Liver (tissue), 9 donors: ENCODE measurements around the gene HRH4. TPM values are rescaled to one million over a fixed set of nuclear protein-coding genes. Genes with fewer than 3 reads are reported as not detected.

Experiments
- DNase-seq: peaks from one replicate; pipeline ENCODE4 v3.0.0-alpha.2; 2017; ENCODE audit warnings: low spot score
- H3K27ac ChIP-seq, 2 donors: one replicate each; pipeline ENCODE4 v1.7.0; 2013; ENCODE audit warnings: inconsistent platforms in 2 of 2, low read length in 2 of 2, control low read depth in 1 of 2, low read depth in 1 of 2, mild to moderate bottlenecking in 1 of 2
- H3K27me3 ChIP-seq, 4 donors: one replicate each; pipeline versions ENCODE4 v1.6.1 to v1.7.0; 2013; ENCODE audit warnings: low read length in 3 of 4, inconsistent platforms in 1 of 4, mild to moderate bottlenecking in 1 of 4, moderate library complexity in 1 of 4; ENCODE audit not compliant: control insufficient read depth in 4 of 4, insufficient read depth in 4 of 4
- H3K36me3 ChIP-seq, 4 donors: one replicate each; pipeline versions ENCODE4 v1.6.1 to v1.7.0; 2013; ENCODE audit warnings: low read length in 3 of 4, mild to moderate bottlenecking in 3 of 4, low read depth in 1 of 4, moderate library complexity in 1 of 4; ENCODE audit not compliant: control insufficient read depth in 4 of 4, insufficient read depth in 3 of 4
- H3K4me1 ChIP-seq, 4 donors: one replicate each; pipeline versions ENCODE4 v1.6.1 to v1.7.0; 2013; ENCODE audit warnings: low read length in 3 of 4, mild to moderate bottlenecking in 3 of 4, moderate library complexity in 1 of 4; ENCODE audit not compliant: control insufficient read depth in 4 of 4, insufficient read depth in 4 of 4
- H3K4me3 ChIP-seq, 3 donors: one replicate each; pipeline versions ENCODE4 v1.6.1 to v1.7.0; 2013; ENCODE audit warnings: low read length in 3 of 3, control low read depth in 1 of 3, low read depth in 1 of 3, mild to moderate bottlenecking in 1 of 3
- H3K9ac ChIP-seq, 2 donors: one replicate each; pipeline ENCODE4 v1.7.0; 2013; ENCODE audit warnings: low read length in 2 of 2, mild to moderate bottlenecking in 2 of 2, moderate library complexity in 2 of 2, control low read depth in 1 of 2, low read depth in 1 of 2
- H3K9me3 ChIP-seq, 4 donors: one replicate each; pipeline versions ENCODE4 v1.6.1 to v1.7.0; 2013; ENCODE audit warnings: low read length in 3 of 4; ENCODE audit not compliant: control insufficient read depth in 4 of 4
- CTCF ChIP-seq: fragments of 150-350 bp; IDR thresholded peaks from 2 replicates; pipeline ENCODE4 v1.5.1; 2017; ENCODE audit warnings: improper control_type of control experiment, low read depth, low read length; ENCODE audit not compliant: missing input control
- EGR1 ChIP-seq, 2 donors: IDR thresholded peaks; 2 replicates each; pipeline ENCODE4 v1.6.1; 2016 to 2018; ENCODE audit warnings: antibody characterized with exemption in 2 of 2, low read depth in 2 of 2
- FOXA2 ChIP-seq: IDR thresholded peaks from 2 replicates; pipeline ENCODE4 v1.6.1; 2016; ENCODE audit warnings: antibody characterized with exemption
- HNF4A ChIP-seq, 2 donors: conservative IDR thresholded peaks; 2 replicates each; pipeline ENCODE4 v1.6.1; 2016; ENCODE audit warnings: antibody characterized with exemption in 2 of 2, mild to moderate bottlenecking in 2 of 2
- HNF4G ChIP-seq: IDR thresholded peaks from 2 replicates; pipeline ENCODE4 v1.6.1; 2016; ENCODE audit warnings: antibody characterized with exemption
- JUND ChIP-seq, 2 donors: IDR thresholded peaks; 2 replicates each; pipeline ENCODE4 v1.6.1; 2016; ENCODE audit warnings: antibody characterized with exemption in 2 of 2
- RAD21 ChIP-seq, 2 donors: IDR thresholded peaks; 2 replicates each; pipeline ENCODE4 v1.6.1; 2016; ENCODE audit warnings: antibody characterized with exemption in 2 of 2, mild to moderate bottlenecking in 2 of 2
- RXRA ChIP-seq, 2 donors: IDR thresholded peaks; 2 replicates each; pipeline ENCODE4 v1.6.1; 2017 to 2018; ENCODE audit warnings: antibody characterized with exemption in 2 of 2, mild to moderate bottlenecking in 1 of 2
- SP1 ChIP-seq: IDR thresholded peaks from 2 replicates; pipeline ENCODE4 v1.6.1; 2018; ENCODE audit warnings: antibody characterized with exemption, mild to moderate bottlenecking
- TAF1 ChIP-seq: conservative IDR thresholded peaks from 2 replicates; pipeline ENCODE4 v1.6.1; 2016; ENCODE audit warnings: antibody characterized with exemption, mild to moderate bottlenecking
- YY1 ChIP-seq: IDR thresholded peaks from 2 replicates; pipeline ENCODE4 v1.6.1; 2016; ENCODE audit warnings: antibody characterized with exemption, mild to moderate bottlenecking
- WGBS: extraction: QIAGEN DNeasy Blood & Tissue Kit; methylation state at CpG from one replicate; pipeline ENCODE4 v1.1.7; 2013; 5-methylcytosine and 5-hydroxymethylcytosine counted together
- polyA plus RNA-seq, 2 donors: library from polyadenylated mRNA; stranded (reverse) in 1 of 2; unstranded in 1 of 2; fragments of 200-250 nt in 1 of 2; fragments of >200 nt in 1 of 2; fragmentation: Nextera tagmentation in 1 of 2; extraction: Ambion mirVana in 1 of 2; gene quantifications; one replicate each; pipeline versions ENCODE4 v1.2.1 to v1.2.3, GENCODE V29; 2013 to 2015
- total RNA-seq, 2 donors: library from RNA; depleted of rRNA; stranded (reverse); fragments of >200 nt; gene quantifications; one replicate each; pipeline ENCODE4 v1.2.3, GENCODE V29; 2014
- TF ChIP-seq, protein P1 (sequence below): IDR thresholded peaks from 2 replicates; pipeline ENCODE4 v1.6.1; 2016; ENCODE audit warnings: antibody characterized with exemption
- TF ChIP-seq, protein P2 (sequence below): IDR thresholded peaks from 2 replicates; pipeline ENCODE4 v1.6.1; 2016; ENCODE audit warnings: antibody characterized with exemption
- TF ChIP-seq, protein P3 (sequence below): IDR thresholded peaks from 2 replicates; pipeline ENCODE4 v1.6.1; 2016; ENCODE audit warnings: antibody characterized with exemption, mild to moderate bottlenecking
- donor health status: healthy.
- donor health status: healthy.
- donor health status: healthy.
- donor health status: healthy.
- donor health status: healthy.

HRH4 gene
- total and polyA plus RNA-seq, 4 donors = 0.02 to 0.19 (median 0.17) TPM; not detected in 1

- no peak overlapping the region for H3K27ac ChIP-seq
- TF ChIP-seq CTCF = peak; percentile 26
- TF ChIP-seq FOXA2 = no peak
- DNase-seq = no peak
- no peak overlapping the region for H3K9ac ChIP-seq
- no peaks in the 10 kb centered on the region for H3K9me3 ChIP-seq
- no peaks in the 10 kb centered on the region for H3K27me3 ChIP-seq
- no peaks in the 10 kb centered on the region for H3K4me1 ChIP-seq
- H3K36me3 ChIP-seq = no peaks in the 10 kb centered on the region
- no peak overlapping the region for H3K4me3 ChIP-seq
- 75% methylated on average over 2 of the region's 2 CpGs for WGBS
These were observed 54.0 kb downstream of the HRH4 start for GRCh38 chr18:24514439-24514838.

GRCh38 chr18:24515721-24516120 is 55.3 kb downstream of the HRH4 start:
- H3K9ac ChIP-seq = no peak overlapping the region
- no peaks in the 10 kb centered on the region for H3K27me3 ChIP-seq
- 85% methylated on average over 2 of the region's 2 CpGs for WGBS
- no peak overlapping the region for H3K4me3 ChIP-seq
- H3K27ac ChIP-seq = no peak overlapping the region
- TF ChIP-seq JUND (IDR thresholded peaks at IDR 0.05) (no peak), RAD21 (IDR thresholded peaks at IDR 0.05) (no peak), TAF1 (no peak), SP1 (no peak), CTCF (no peak), HNF4G (no peak), EGR1 (IDR thresholded peaks at IDR 0.05; ENCODE audit: low read depth in 2 of 2) (no peak), HNF4A (conservative IDR thresholded peaks at IDR 0.05) (no peak), YY1 (no peak), RXRA (IDR thresholded peaks at IDR 0.05) (no peak)
- TF ChIP-seq, protein P1, sequence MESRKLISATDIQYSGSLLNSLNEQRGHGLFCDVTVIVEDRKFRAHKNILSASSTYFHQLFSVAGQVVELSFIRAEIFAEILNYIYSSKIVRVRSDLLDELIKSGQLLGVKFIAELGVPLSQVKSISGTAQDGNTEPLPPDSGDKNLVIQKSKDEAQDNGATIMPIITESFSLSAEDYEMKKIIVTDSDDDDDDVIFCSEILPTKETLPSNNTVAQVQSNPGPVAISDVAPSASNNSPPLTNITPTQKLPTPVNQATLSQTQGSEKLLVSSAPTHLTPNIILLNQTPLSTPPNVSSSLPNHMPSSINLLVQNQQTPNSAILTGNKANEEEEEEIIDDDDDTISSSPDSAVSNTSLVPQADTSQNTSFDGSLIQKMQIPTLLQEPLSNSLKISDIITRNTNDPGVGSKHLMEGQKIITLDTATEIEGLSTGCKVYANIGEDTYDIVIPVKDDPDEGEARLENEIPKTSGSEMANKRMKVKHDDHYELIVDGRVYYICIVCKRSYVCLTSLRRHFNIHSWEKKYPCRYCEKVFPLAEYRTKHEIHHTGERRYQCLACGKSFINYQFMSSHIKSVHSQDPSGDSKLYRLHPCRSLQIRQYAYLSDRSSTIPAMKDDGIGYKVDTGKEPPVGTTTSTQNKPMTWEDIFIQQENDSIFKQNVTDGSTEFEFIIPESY = no peak
- TF ChIP-seq, protein P2, sequence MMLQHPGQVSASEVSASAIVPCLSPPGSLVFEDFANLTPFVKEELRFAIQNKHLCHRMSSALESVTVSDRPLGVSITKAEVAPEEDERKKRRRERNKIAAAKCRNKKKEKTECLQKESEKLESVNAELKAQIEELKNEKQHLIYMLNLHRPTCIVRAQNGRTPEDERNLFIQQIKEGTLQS = no peak
- TF ChIP-seq, protein P3, sequence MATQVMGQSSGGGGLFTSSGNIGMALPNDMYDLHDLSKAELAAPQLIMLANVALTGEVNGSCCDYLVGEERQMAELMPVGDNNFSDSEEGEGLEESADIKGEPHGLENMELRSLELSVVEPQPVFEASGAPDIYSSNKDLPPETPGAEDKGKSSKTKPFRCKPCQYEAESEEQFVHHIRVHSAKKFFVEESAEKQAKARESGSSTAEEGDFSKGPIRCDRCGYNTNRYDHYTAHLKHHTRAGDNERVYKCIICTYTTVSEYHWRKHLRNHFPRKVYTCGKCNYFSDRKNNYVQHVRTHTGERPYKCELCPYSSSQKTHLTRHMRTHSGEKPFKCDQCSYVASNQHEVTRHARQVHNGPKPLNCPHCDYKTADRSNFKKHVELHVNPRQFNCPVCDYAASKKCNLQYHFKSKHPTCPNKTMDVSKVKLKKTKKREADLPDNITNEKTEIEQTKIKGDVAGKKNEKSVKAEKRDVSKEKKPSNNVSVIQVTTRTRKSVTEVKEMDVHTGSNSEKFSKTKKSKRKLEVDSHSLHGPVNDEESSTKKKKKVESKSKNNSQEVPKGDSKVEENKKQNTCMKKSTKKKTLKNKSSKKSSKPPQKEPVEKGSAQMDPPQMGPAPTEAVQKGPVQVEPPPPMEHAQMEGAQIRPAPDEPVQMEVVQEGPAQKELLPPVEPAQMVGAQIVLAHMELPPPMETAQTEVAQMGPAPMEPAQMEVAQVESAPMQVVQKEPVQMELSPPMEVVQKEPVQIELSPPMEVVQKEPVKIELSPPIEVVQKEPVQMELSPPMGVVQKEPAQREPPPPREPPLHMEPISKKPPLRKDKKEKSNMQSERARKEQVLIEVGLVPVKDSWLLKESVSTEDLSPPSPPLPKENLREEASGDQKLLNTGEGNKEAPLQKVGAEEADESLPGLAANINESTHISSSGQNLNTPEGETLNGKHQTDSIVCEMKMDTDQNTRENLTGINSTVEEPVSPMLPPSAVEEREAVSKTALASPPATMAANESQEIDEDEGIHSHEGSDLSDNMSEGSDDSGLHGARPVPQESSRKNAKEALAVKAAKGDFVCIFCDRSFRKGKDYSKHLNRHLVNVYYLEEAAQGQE = no peak
- H3K9me3 ChIP-seq = no peaks in the 10 kb centered on the region
- H3K4me1 ChIP-seq = no peaks in the 10 kb centered on the region
- no peaks in the 10 kb centered on the region for H3K36me3 ChIP-seq
- no peak for DNase-seq
